H1 (cell line): ENCODE data around the gene TLR5. TPM values are rescaled to one million over a fixed set of nuclear protein-coding genes. Genes with fewer than 3 reads are reported as not detected.

Experiments used
- CTCF ChIA-PET: fragments of 300-600 bp; sonication (Branson Sonifier 250); formaldehyde crosslinking; loops from one replicate; lab custom pipeline; 2021; ENCODE audit not compliant: partially characterized antibody; lab: Charles Lee
- POLR2A ChIA-PET: fragments of 300-600 bp; sonication (Branson Sonifier 250); formaldehyde crosslinking; loops from one replicate; lab custom pipeline; 2021; ENCODE audit warnings: inconsistent platforms; ENCODE audit not compliant: partially characterized antibody; lab: Charles Lee
- DNase-seq, 2 experiments: peaks; one replicate each; pipeline versions ENCODE4 v3.0.0 to v3.0.0-alpha.2; 2010 to 2022; ENCODE audit warnings: low spot score in 2 of 2, low read depth in 1 of 2, mixed read lengths in 1 of 2
- FAIRE-seq: peaks from 2 replicates; lab custom pipeline; 2011; peaks lifted over from hg19 to GRCh38; lab: Jason Lieb, UNC
- H2AFZ ChIP-seq: 2 replicates; pipeline ENCODE4 v1.8.1; 2012; ENCODE audit warnings: low read length, inconsistent platforms
- H2AK5ac ChIP-seq: 2 replicates; pipeline ENCODE4 v1.6.1; 2013; ENCODE audit warnings: low read depth, low read length
- H2BK120ac ChIP-seq: replicated peaks from 2 replicates; pipeline ENCODE3; 2013; ENCODE audit warnings: low read depth, low read length, inconsistent platforms
- H2BK12ac ChIP-seq: 2 replicates; pipeline ENCODE4 v1.6.1; 2013; ENCODE audit warnings: low read depth, low read length
- H2BK15ac ChIP-seq: 2 replicates; pipeline ENCODE4 v1.6.1; 2013; ENCODE audit warnings: low read length
- H2BK20ac ChIP-seq: 2 replicates; pipeline ENCODE4 v1.6.1; 2013; ENCODE audit warnings: low read length
- H2BK5ac ChIP-seq: 2 replicates; pipeline ENCODE4 v1.6.1; 2013; ENCODE audit warnings: low read depth, low read length
- H3K14ac ChIP-seq: 2 replicates; pipeline ENCODE4 v1.6.1; 2013; ENCODE audit warnings: inconsistent platforms; ENCODE audit not compliant: insufficient read length
- H3K18ac ChIP-seq: 2 replicates; pipeline ENCODE4 v1.6.1; 2013; ENCODE audit warnings: low read length; ENCODE audit errors: extremely low read depth
- H3K23ac ChIP-seq: 2 replicates; pipeline ENCODE4 v1.6.1; 2013; ENCODE audit warnings: inconsistent platforms; ENCODE audit not compliant: insufficient read length
- H3K23me2 ChIP-seq: 2 replicates; pipeline ENCODE4 v1.6.1; 2013; ENCODE audit warnings: low read depth, low read length
- H3K27ac ChIP-seq: 2 replicates; pipeline ENCODE4 v1.6.1; 2011; ENCODE audit warnings: low read depth, low read length, inconsistent platforms
- H3K27me3 ChIP-seq, 4 experiments: replicated peaks in 1 of 4; 1 replicate in 1 of 4; 2 replicates in 3 of 4; pipeline versions ENCODE4 v1.6.1 to v1.8.1; 2011 to 2013; ENCODE audit warnings: low read length in 3 of 4, mild to moderate bottlenecking in 3 of 4, inconsistent platforms in 2 of 4, mixed read lengths in 2 of 4, moderate library complexity in 1 of 4; ENCODE audit not compliant: control insufficient read depth in 3 of 4, insufficient read depth in 3 of 4; ENCODE audit errors: extremely low read depth in 1 of 4
- H3K36me3 ChIP-seq, 4 experiments: 2 replicates each; pipeline versions ENCODE4 v1.6.1 to v1.8.1; 2011 to 2013; ENCODE audit warnings: mild to moderate bottlenecking in 4 of 4, low read length in 3 of 4, moderate library complexity in 2 of 4, control low read depth in 1 of 4, inconsistent platforms in 1 of 4; ENCODE audit not compliant: insufficient read depth in 4 of 4, control insufficient read depth in 2 of 4
- H3K4ac ChIP-seq: replicated peaks from 2 replicates; pipeline ENCODE3; 2013; ENCODE audit warnings: low read length, low read depth, mixed read lengths, inconsistent platforms; ENCODE audit not compliant: insufficient read length
- H3K4me1 ChIP-seq, 4 experiments: replicated peaks in 1 of 4; 1 replicate in 1 of 4; 2 replicates in 3 of 4; pipeline versions ENCODE4 v1.6.1 to v1.8.1; 2011 to 2013; ENCODE audit warnings: low read length in 3 of 4, inconsistent platforms in 2 of 4, mixed read lengths in 1 of 4; ENCODE audit not compliant: insufficient read depth in 4 of 4, control insufficient read depth in 3 of 4
- H3K4me2 ChIP-seq, 2 experiments: 2 replicates each; pipeline versions ENCODE4 v1.6.1 to v1.8.1; 2011 to 2013; ENCODE audit warnings: low read depth in 2 of 2, low read length in 2 of 2, control low read depth in 1 of 2, inconsistent platforms in 1 of 2, mild to moderate bottlenecking in 1 of 2; ENCODE audit not compliant: insufficient read depth in 1 of 2
- H3K4me3 ChIP-seq, 4 experiments: fragments of 200-600, 300-600 bp in 1 of 4; sonication (generic), shearing (Covaris generic), sonication (Bioruptor Twin) in 1 of 4; 2 replicates each; pipeline versions ENCODE4 v1.5.1 to v1.8.1; 2011 to 2016; ENCODE audit warnings: low read length in 4 of 4, low read depth in 3 of 4, control low read depth in 2 of 4, inconsistent platforms in 2 of 4, mild to moderate bottlenecking in 2 of 4, mixed read lengths in 1 of 4, moderate library complexity in 1 of 4; ENCODE audit not compliant: insufficient read depth in 2 of 4; ENCODE audit errors: extremely low read depth in 1 of 4
- H3K56ac ChIP-seq: replicated peaks from 2 replicates; pipeline ENCODE3; 2013; ENCODE audit warnings: low read depth, mild to moderate bottlenecking, mixed read lengths, low read length, inconsistent platforms; ENCODE audit not compliant: insufficient read length
- H3K79me1 ChIP-seq: 2 replicates; pipeline ENCODE4 v1.6.1; 2013; ENCODE audit warnings: low read depth, low read length, control low read depth
- H3K79me2 ChIP-seq, 2 experiments: 2 replicates each; pipeline versions ENCODE4 v1.6.1 to v1.8.1; 2012 to 2013; ENCODE audit warnings: low read length in 2 of 2, mild to moderate bottlenecking in 2 of 2, inconsistent platforms in 1 of 2; ENCODE audit not compliant: insufficient read depth in 2 of 2, control insufficient read depth in 1 of 2
- H3K9ac ChIP-seq, 4 experiments: replicated peaks in 1 of 4; 1 replicate in 1 of 4; 2 replicates in 3 of 4; pipeline versions ENCODE4 v1.6.1 to v1.8.1; 2011 to 2013; ENCODE audit warnings: low read depth in 3 of 4, low read length in 3 of 4, control low read depth in 2 of 4, mild to moderate bottlenecking in 2 of 4, moderate library complexity in 2 of 4, inconsistent platforms in 1 of 4; ENCODE audit errors: extremely low read depth in 1 of 4
- H3K9me3 ChIP-seq, 2 experiments: 2 replicates each; pipeline versions ENCODE4 v1.6.1 to v1.8.1; 2012 to 2013; ENCODE audit warnings: mild to moderate bottlenecking in 2 of 2, moderate library complexity in 2 of 2, control low read depth in 1 of 2, inconsistent platforms in 1 of 2, low read depth in 1 of 2, low read length in 1 of 2, mixed read lengths in 1 of 2; ENCODE audit not compliant: insufficient read depth in 2 of 2
- H4K20me1 ChIP-seq, 2 experiments: replicated peaks in 1 of 2; 2 replicates each; pipeline versions ENCODE3 to v1.8.1; 2011 to 2013; ENCODE audit warnings: inconsistent platforms in 2 of 2, low read length in 2 of 2, mild to moderate bottlenecking in 1 of 2; ENCODE audit not compliant: insufficient read depth in 2 of 2, control insufficient read depth in 1 of 2
- H4K5ac ChIP-seq: 2 replicates; pipeline ENCODE4 v1.6.1; 2013; ENCODE audit warnings: low read length, low read depth, mixed read lengths, inconsistent platforms; ENCODE audit not compliant: insufficient read length
- H4K8ac ChIP-seq: 2 replicates; pipeline ENCODE4 v1.8.0; 2013; ENCODE audit warnings: mild to moderate bottlenecking, moderate library complexity, low read length, inconsistent platforms; ENCODE audit not compliant: insufficient read depth; ENCODE audit errors: extremely low read depth
- H4K91ac ChIP-seq: replicated peaks from 2 replicates; pipeline ENCODE3; 2013; ENCODE audit warnings: low read length, mixed read lengths, inconsistent platforms; ENCODE audit not compliant: insufficient read length
- BRCA1 ChIP-seq: IDR thresholded peaks from 2 replicates; pipeline ENCODE4 v1.6.1; 2012; ENCODE audit warnings: low read depth, low read length, improper control_type of control experiment
- CHD2 ChIP-seq: IDR thresholded peaks from 2 replicates; pipeline ENCODE4 v1.6.1; 2012; ENCODE audit warnings: low read length, improper control_type of control experiment
- CREB1 ChIP-seq: IDR thresholded peaks from 2 replicates; pipeline ENCODE4 v1.6.1; 2012; ENCODE audit warnings: inconsistent platforms
- EGR1 ChIP-seq: IDR thresholded peaks from 2 replicates; pipeline ENCODE4 v1.6.1; 2011; ENCODE audit warnings: low read depth, low read length, borderline replicate concordance
- KDM1A ChIP-seq: fragments of 200-600, 300-600 bp; sonication (generic); IDR thresholded peaks from 2 replicates; pipeline ENCODE4 v1.7.1; 2016; ENCODE audit warnings: mild to moderate bottlenecking, low read length, borderline replicate concordance
- MAFK ChIP-seq: IDR thresholded peaks from 2 replicates; pipeline ENCODE4 v1.6.1; 2012; ENCODE audit warnings: low read depth, mild to moderate bottlenecking, improper control_type of control experiment, low read length
- NRF1 ChIP-seq: IDR thresholded peaks from 2 replicates; pipeline ENCODE4 v1.6.1; 2011; ENCODE audit warnings: mild to moderate bottlenecking, low read depth, low read length, improper control_type of control experiment
- SUZ12 ChIP-seq: fragments of 200-600 bp; sonication (generic); IDR thresholded peaks from 2 replicates; pipeline ENCODE4 v1.6.1; 2012; ENCODE audit warnings: mild to moderate bottlenecking, inconsistent platforms, low read length, moderate library complexity, mixed read lengths
- TBP ChIP-seq: IDR thresholded peaks from 2 replicates; pipeline ENCODE4 v1.6.1; 2011; ENCODE audit warnings: low read depth, low read length, improper control_type of control experiment
- WGBS, 2 experiments: shearing (Covaris generic) in 1 of 2; methylation state at CpG; one replicate each; pipeline versions ENCODE4 v1.1.6 to v1.1.7; 2013 to 2015; ENCODE audit warnings: low lambda C conversion rate in 2 of 2, mixed read lengths in 2 of 2, inconsistent platforms in 1 of 2, low coverage in 1 of 2, missing lambda C conversion rate in 1 of 2; ENCODE audit not compliant: insufficient replicate concordance in 2 of 2, insufficient coverage in 1 of 2, insufficient read length in 1 of 2; ENCODE audit errors: extremely low coverage in 1 of 2, missing lambda C conversion rate in 1 of 2; 5-methylcytosine and 5-hydroxymethylcytosine counted together
- polyA plus RNA-seq, 7 experiments: library from polyadenylated mRNA; depleted of rRNA in 3 of 7; stranded (reverse) in 5 of 7; unstranded in 2 of 7; fragments of >200 nt in 5 of 7; fragments of 200-250 nt in 2 of 7; gene quantifications; 1 replicate in 5 of 7; 2 replicates in 1 of 7; 4 replicates in 1 of 7; pipeline versions ENCODE4 v1.2.1 to v1.2.3, GENCODE V29; 2011 to 2013; ENCODE audit warnings: missing spikeins in 2 of 7, mixed read lengths in 2 of 7
- total RNA-seq: library from RNA; stranded (reverse); fragmentation: NEBNext Ultra II Directional; extraction: Animal tissue kit (Norgen Biotek cat#: 25700); gene quantifications from 2 replicates; pipeline ENCODE4 v1.2.1, GENCODE V29; 2021
- TF ChIP-seq, protein P1 (sequence below): IDR thresholded peaks from 2 replicates; pipeline ENCODE4 v1.6.1; 2012; ENCODE audit warnings: inconsistent platforms
- TF ChIP-seq, protein P2 (sequence below): IDR thresholded peaks from 2 replicates; pipeline ENCODE4 v1.6.1; 2012; ENCODE audit warnings: inconsistent platforms

TLR5 gene
- total and polyA plus RNA-seq, 2 of the 8 experiments (the other 6 are each of a cell fraction or from before 2014, with no cell fraction given), result 0.35 to 0.74 TPM

DNA sequence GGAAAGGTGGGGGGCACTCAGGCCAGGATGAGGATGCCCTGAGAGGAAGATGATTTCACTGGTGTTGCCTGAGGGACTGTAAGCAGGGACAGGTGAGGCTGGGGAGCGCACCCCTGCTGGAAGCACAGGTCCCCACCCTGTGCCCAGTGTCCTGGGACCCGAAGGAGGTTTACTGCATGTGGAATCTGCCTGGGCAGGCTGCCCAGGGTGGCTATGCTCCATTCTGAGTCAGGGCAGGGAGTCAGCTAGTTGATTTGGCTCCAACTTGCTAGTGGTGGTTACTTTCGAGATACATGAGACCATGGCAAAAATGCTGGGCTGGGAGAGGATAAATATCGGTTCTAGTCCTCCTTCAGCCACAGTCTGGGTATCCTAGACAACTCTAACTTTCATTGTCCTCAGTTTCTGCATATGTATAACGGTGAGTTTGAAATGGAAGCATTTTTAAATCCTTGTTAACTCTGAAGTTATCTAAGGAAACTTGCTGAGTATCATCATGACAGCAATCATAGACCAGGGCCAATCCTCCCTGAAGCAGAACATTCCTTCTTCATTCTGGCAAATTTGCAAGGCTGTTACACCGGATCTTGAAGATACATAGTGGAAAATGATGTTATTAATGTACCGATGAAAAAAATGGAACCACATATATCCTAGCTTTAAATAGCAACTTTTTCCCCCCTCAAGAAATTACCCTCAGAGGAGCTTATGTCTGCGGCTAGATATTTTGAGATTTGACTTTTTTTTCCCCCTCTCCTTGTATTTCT is 7.7 kb downstream of the TLR5 start:
- Histone ChIP-seq H3K9me3 (no peaks in the 10 kb centered on the region), H2AK5ac (no peak overlapping the region), H3K27ac (no peak overlapping the region), H3K79me2 (no peaks in the 10 kb centered on the region), H4K91ac (no peak overlapping the region), H3K9ac (no peak overlapping the region), H3K4me3 (no peak overlapping the region), H3K14ac (no peak overlapping the region), H4K8ac (peak overlapping the region; percentile 59; the same call in 1 of the 2 replicates), H3K4me2 (peak overlapping the region; percentile 70 to 73; a peak in 3 of 4 replicates), H2BK20ac (no peak overlapping the region; the same call in 1 of the 2 replicates), H2BK5ac (no peak overlapping the region; the same call in 1 of the 2 replicates), H3K56ac (no peak overlapping the region), H3K36me3 (no peaks in the 10 kb centered on the region), H2AFZ (peak overlapping the region; percentile 68; the same call in 1 of the 2 replicates), H2BK120ac (peak overlapping the region; percentile 33), H2BK15ac (peak overlapping the region; percentile 31; the same call in 1 of the 2 replicates), H3K4ac (no peak overlapping the region), H3K18ac (peak overlapping the region; percentile 75; the same call in 1 of the 2 replicates), H2BK12ac (no peak overlapping the region; the same call in 1 of the 2 replicates), H3K23me2 (no peaks in the 10 kb centered on the region), H3K4me1 (peaks cover 13 to 17% (median 15%) of the 10 kb centered on the region in 4 experiments), H4K5ac (no peak overlapping the region), H3K79me1 (no peaks in the 10 kb centered on the region), H3K27me3 (peaks cover 0 to 5% (median 1%) of the 10 kb centered on the region in 4 experiments; a peak in 6 of 7 replicates), H3K23ac (no peak overlapping the region), H4K20me1 (no peaks in the 10 kb centered on the region)
- FAIRE-seq, result no peak
- DNase-seq, result peak in 1 of 2 experiments; percentile 48
- 87% methylated on average over 8 of the region's 8 CpGs; no CpG with 5 or more reads in 1 of the 2 experiments for WGBS, 2 experiments
- ChIA-PET CTCF (interaction anchor here (0.6 to 5.8 kb wide), 31 partner anchors 8 to 872 kb away, joined by 3 to 60 read pairs (median 4); partner anchors contain the start of genes SUSD4 and TLR5), POLR2A (interaction anchor here (1.9 to 2.9 kb wide), 2 partner anchors 9 to 105 kb away, joined by 4 to 8 read pairs; no protein-coding TSS in a partner anchor)
- no peak for TF ChIP-seq TBP
- TF ChIP-seq KDM1A, result no peak
- no peak for TF ChIP-seq CREB1
- TF ChIP-seq NRF1, result no peak
- TF ChIP-seq, protein P1, sequence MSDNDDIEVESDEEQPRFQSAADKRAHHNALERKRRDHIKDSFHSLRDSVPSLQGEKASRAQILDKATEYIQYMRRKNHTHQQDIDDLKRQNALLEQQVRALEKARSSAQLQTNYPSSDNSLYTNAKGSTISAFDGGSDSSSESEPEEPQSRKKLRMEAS, result no peak
- TF ChIP-seq BRCA1, result no peak
- TF ChIP-seq, protein P2, sequence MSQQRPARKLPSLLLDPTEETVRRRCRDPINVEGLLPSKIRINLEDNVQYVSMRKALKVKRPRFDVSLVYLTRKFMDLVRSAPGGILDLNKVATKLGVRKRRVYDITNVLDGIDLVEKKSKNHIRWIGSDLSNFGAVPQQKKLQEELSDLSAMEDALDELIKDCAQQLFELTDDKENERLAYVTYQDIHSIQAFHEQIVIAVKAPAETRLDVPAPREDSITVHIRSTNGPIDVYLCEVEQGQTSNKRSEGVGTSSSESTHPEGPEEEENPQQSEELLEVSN, result no peak
- TF ChIP-seq MAFK, result no peak
- TF ChIP-seq SUZ12, result no peak
- no peak for TF ChIP-seq CHD2
- TF ChIP-seq EGR1, result no peak
